ENCODE results near the gene MGLL.

MGLL gene

DNA sequence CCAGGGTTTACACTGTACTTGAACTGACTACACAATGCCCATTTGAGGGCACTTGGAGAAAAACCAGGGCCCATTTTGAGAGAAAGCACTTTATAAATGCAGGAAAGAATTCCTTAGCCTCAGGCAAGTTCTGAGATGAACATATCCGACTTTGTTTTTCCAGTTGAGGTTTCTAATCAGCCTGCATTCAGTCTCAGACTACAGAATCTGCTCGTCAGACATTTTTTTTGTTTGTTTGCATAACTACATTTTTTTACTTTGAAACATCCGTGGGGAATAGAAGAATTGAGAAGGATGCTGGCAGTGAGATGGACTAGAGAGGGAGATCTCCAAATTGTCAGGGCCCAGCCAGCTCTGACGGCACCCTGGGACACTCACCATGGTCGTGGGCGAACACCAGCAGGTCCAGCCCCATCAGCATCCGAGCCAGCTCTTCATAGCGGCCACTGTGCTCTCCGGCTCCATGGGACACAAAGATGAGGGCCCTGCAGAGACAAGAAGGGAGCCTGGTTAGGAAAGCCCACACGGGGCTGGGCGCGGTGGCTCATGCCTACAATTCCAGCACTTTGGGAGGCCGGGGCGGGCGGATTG is 40.8 kb downstream of the MGLL start:
- H3K27ac ChIP-seq = no peak overlapping the region
- DNase-seq (ENCODE audit: low spot score) = no peak
- ChIA-PET CTCF (interaction anchor here (0.7 to 1.0 kb wide), 2 partner anchors 32 to 91 kb away, joined by 3 to 5 read pairs; no protein-coding TSS in a partner anchor), POLR2A (ENCODE audit: low non-redundant PET) (no interaction called here)
- no peak for TF ChIP-seq CTCF (conservative IDR thresholded peaks at IDR 0.05; ENCODE audit: low read depth)

GRCh38 chr3:127780536-127781400 is 41.5 kb downstream of the MGLL start:
- CTCF ChIA-PET = no interaction called here

DNA sequence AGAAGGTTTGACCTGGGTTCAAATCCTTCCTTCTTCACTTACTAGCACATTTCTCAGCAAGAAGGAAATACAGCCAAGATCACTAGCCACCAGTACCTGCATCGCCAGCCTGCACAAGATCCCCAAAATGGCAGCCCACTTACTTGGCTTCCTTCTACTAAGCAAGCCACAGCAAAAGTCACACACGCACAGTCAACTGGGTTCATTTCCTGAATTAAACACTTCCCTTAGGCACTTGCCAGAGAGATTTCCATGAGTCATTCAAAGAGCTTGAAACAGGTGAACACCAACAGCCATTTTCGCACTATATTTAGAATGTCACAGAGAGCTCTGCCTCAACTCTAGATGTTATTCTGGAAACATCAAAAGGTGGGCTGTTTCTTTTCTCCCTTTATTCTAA is 42.6 kb downstream of the MGLL start:
- no peak overlapping the region for H3K27ac ChIP-seq

More at GRCh38 chr3:127780536-127781400, 41.5 kb downstream of the MGLL start:
- no peak for TF ChIP-seq CTCF (conservative IDR thresholded peaks at IDR 0.05; ENCODE audit: low read depth)
- DNase-seq (ENCODE audit: low spot score) = no peak
- POLR2A ChIA-PET (ENCODE audit: low non-redundant PET) = no interaction called here
- no peak overlapping the region for H3K27ac ChIP-seq

GRCh38 chr3:127777921-127778656 is 44.2 kb downstream of the MGLL start:
- TF ChIP-seq CTCF (conservative IDR thresholded peaks at IDR 0.05; ENCODE audit: low read depth) = no peak
- POLR2A ChIA-PET (ENCODE audit: low non-redundant PET) = no interaction called here
- H3K27ac ChIP-seq = no peak overlapping the region
- CTCF ChIA-PET = no interaction called here
- DNase-seq (ENCODE audit: low spot score) = no peak

More for the DNA sequence above, 42.6 kb downstream of the MGLL start:
- POLR2A ChIA-PET (ENCODE audit: low non-redundant PET) = no interaction called here
- peak; percentile 56 for DNase-seq (ENCODE audit: low spot score)
- TF ChIP-seq CTCF (conservative IDR thresholded peaks at IDR 0.05; ENCODE audit: low read depth) = no peak
- CTCF ChIA-PET = no interaction called here

GRCh38 chr3:127777332-127777731 is 45.0 kb downstream of the MGLL start:
- no peak for TF ChIP-seq CTCF (conservative IDR thresholded peaks at IDR 0.05; ENCODE audit: low read depth)
- CTCF ChIA-PET = interaction anchor here (0.6 kb wide), 1 partner anchor 10 kb away, joined by 3 read pairs; no protein-coding TSS in a partner anchor
- POLR2A ChIA-PET (ENCODE audit: low non-redundant PET) = no interaction called here
- H3K27ac ChIP-seq = no peak overlapping the region
- DNase-seq (ENCODE audit: low spot score) = no peak

GRCh38 chr3:127776347-127776746 is 46.0 kb downstream of the MGLL start:
- TF ChIP-seq CTCF (conservative IDR thresholded peaks at IDR 0.05; ENCODE audit: low read depth) = no peak
- ChIA-PET POLR2A (ENCODE audit: low non-redundant PET) (no interaction called here), CTCF (no interaction called here)
- no peak overlapping the region for H3K27ac ChIP-seq
- DNase-seq (ENCODE audit: low spot score) = no peak

Data from RWPE1 (cell line).